ENCODE data around the gene ENTPD7. TPM values are rescaled to one million over a fixed set of nuclear protein-coding genes. Genes with fewer than 3 reads are reported as not detected.

The ENTPD7 gene
- total and polyA plus RNA-seq, 10 of the 15 experiments (the other 5 are each of a cell fraction or from before 2014, with no cell fraction given) = 0.73 to 6.7 (median 5.2) TPM

DNA sequence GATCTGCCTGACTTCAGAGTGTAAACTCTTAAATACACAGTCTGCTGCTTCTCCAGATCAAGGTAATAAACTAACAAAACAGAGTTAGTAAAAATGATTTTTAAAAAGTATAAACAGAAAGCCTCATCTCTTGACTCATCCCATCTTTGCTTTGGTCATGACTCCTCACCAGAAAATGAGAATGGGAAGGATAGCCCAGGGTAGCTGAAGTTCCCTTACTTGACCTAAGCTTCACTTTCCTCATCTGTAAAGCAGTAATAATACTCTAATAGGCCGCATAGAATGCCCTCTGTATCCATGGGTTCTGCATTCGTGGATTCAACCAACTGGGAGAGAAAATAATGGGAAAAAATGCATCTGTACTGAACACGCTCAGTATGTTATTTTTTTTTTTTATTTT is 27.8 kb upstream of the ENTPD7 start (continued):
- TF ChIP-seq, protein P1, sequence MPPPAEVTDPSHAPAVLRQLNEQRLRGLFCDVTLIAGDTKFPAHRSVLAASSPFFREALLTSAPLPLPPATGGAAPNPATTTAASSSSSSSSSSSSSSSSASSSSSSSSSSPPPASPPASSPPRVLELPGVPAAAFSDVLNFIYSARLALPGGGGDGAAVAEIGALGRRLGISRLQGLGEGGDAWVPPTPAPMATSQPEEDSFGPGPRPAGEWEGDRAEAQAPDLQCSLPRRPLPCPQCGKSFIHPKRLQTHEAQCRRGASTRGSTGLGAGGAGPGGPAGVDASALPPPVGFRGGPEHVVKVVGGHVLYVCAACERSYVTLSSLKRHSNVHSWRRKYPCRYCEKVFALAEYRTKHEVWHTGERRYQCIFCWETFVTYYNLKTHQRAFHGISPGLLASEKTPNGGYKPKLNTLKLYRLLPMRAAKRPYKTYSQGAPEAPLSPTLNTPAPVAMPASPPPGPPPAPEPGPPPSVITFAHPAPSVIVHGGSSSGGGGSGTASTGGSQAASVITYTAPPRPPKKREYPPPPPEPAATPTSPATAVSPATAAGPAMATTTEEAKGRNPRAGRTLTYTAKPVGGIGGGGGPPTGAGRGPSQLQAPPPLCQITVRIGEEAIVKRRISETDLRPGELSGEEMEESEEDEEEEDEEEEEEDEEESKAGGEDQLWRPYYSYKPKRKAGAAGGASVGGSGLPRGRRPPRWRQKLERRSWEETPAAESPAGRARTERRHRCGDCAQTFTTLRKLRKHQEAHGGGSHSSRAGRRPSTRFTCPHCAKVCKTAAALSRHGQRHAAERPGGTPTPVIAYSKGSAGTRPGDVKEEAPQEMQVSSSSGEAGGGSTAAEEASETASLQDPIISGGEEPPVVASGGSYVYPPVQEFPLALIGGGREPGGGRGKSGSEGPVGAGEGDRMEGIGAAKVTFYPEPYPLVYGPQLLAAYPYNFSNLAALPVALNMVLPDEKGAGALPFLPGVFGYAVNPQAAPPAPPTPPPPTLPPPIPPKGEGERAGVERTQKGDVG (CRISPR knock-in tag; IDR thresholded peaks at IDR 0.05) = no peak
- TF ChIP-seq, protein P2, sequence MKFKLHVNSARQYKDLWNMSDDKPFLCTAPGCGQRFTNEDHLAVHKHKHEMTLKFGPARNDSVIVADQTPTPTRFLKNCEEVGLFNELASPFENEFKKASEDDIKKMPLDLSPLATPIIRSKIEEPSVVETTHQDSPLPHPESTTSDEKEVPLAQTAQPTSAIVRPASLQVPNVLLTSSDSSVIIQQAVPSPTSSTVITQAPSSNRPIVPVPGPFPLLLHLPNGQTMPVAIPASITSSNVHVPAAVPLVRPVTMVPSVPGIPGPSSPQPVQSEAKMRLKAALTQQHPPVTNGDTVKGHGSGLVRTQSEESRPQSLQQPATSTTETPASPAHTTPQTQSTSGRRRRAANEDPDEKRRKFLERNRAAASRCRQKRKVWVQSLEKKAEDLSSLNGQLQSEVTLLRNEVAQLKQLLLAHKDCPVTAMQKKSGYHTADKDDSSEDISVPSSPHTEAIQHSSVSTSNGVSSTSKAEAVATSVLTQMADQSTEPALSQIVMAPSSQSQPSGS (IDR thresholded peaks at IDR 0.05; ENCODE audit: low read length) = no peak
- no peak for TF ChIP-seq HDGF (IDR thresholded peaks at IDR 0.05)
- no peak for TF ChIP-seq NFYB (IDR thresholded peaks at IDR 0.05; ENCODE audit: insufficient read depth, low read depth, low read length)
- TF ChIP-seq IKZF1 (conservative IDR thresholded peaks at IDR 0.05) = no peak
- no peak for TF ChIP-seq YY1 (IDR thresholded peaks at IDR 0.05; ENCODE audit: low read depth, low read length)
- no peak for TF ChIP-seq TCF12 (IDR thresholded peaks at IDR 0.05; ENCODE audit: low read depth, low read length)
- TF ChIP-seq SP1 (IDR thresholded peaks at IDR 0.05; ENCODE audit: low read depth, low read length) = no peak
- no peak for TF ChIP-seq FOS (IDR thresholded peaks at IDR 0.05; ENCODE audit: borderline replicate concordance, extremely low read depth, insufficient read length)
- TF ChIP-seq SMAD5 (IDR thresholded peaks at IDR 0.05; ENCODE audit: low read depth) = no peak
- no peak for TF ChIP-seq POU2F2 (IDR thresholded peaks at IDR 0.05; ENCODE audit: borderline replicate concordance, low read depth, low read length)
